GM12878 (cell line): Measurements from ENCODE around the gene SLC43A1. TPM values are rescaled to one million over a fixed set of nuclear protein-coding genes. Genes with fewer than 3 reads are reported as not detected.
A peak's percentile ranks its signal among the peaks of the same experiment; 100 is the strongest.

Experiments used
- LARP7 ChIP-seq: fragments of 450-650 bp; IDR thresholded peaks from 2 replicates; pipeline ENCODE4 v1.6.1; 2017; ENCODE audit warnings: mild to moderate bottlenecking
- MYC ChIP-seq: IDR thresholded peaks from 2 replicates; pipeline ENCODE4 v1.6.1; 2011; ENCODE audit warnings: mild to moderate bottlenecking, low read length, moderate library complexity, inconsistent platforms; ENCODE audit not compliant: insufficient read depth, insufficient replicate concordance, insufficient read length, severe bottlenecking
- PAX8 ChIP-seq: fragments of 450-650 bp; IDR thresholded peaks from 2 replicates; pipeline ENCODE4 v1.6.1; 2017; ENCODE audit warnings: mild to moderate bottlenecking, moderate library complexity
- RAD21 ChIP-seq: IDR thresholded peaks from 2 replicates; pipeline ENCODE4 v1.6.1; 2011; ENCODE audit warnings: mild to moderate bottlenecking, low read depth, low read length, moderate library complexity; ENCODE audit not compliant: insufficient read depth
- RB1 ChIP-seq: fragments of 450-650 bp; formaldehyde crosslinking; IDR thresholded peaks from 2 replicates; pipeline ENCODE4 v1.6.1; 2017; ENCODE audit warnings: mild to moderate bottlenecking, borderline replicate concordance
- SP1 ChIP-seq: IDR thresholded peaks from one replicate; pipeline ENCODE4 v1.6.1; 2011; ENCODE audit warnings: low read depth, low read length
- SREBF1 ChIP-seq: IDR thresholded peaks from 2 replicates; pipeline ENCODE4 v1.6.1; 2012; ENCODE audit warnings: mild to moderate bottlenecking, low read length
- polyA plus RNA-seq, 11 experiments: library from polyadenylated mRNA; depleted of rRNA in 4 of 11; unstranded in 6 of 11; stranded (reverse) in 5 of 11; fragments of >200 nt; fragmentation: Nextera tagmentation in 4 of 11; fragmentation: Illumina TruSeq in 1 of 11; extraction: Ambion mirVana in 4 of 11; extraction: Trizol in 1 of 11; gene quantifications; 1 replicate in 1 of 11; 2 replicates in 10 of 11; pipeline versions ENCODE4 v1.2.1 to v1.2.3, GENCODE V29; 2011 to 2016; ENCODE audit warnings: inconsistent platforms in 2 of 11, missing spikeins in 2 of 11, low read depth in 1 of 11
- total RNA-seq, 4 experiments: library from RNA; depleted of rRNA in 3 of 4; stranded (reverse); fragments of >200 nt in 3 of 4; fragmentation: Illumina TruSeq in 1 of 4; extraction: Trizol in 1 of 4; gene quantifications; 2 replicates each; pipeline versions ENCODE4 v1.2.1 to v1.2.3, GENCODE V29; 2013 to 2021
- TF ChIP-seq, protein P1 (sequence below): fragments of 450-650 bp; IDR thresholded peaks from 2 replicates; pipeline ENCODE4 v1.6.1; 2016; ENCODE audit warnings: mild to moderate bottlenecking, moderate library complexity, borderline replicate concordance
- TF ChIP-seq, protein P2 (sequence below): fragments of 450-650 bp; IDR thresholded peaks from 2 replicates; pipeline ENCODE4 v1.6.1; 2018; ENCODE audit warnings: borderline replicate concordance, mild to moderate bottlenecking; ENCODE audit not compliant: partially characterized antibody
- TF ChIP-seq, protein P3 (sequence below): IDR thresholded peaks from 2 replicates; pipeline ENCODE4 v1.6.1; 2011; ENCODE audit warnings: borderline replicate concordance, low read depth, mild to moderate bottlenecking, moderate library complexity, mixed read lengths, low read length; ENCODE audit not compliant: insufficient read depth; ENCODE audit errors: extremely low read length
- TF ChIP-seq, protein P4 (sequence below): fragments of 450-650 bp; IDR thresholded peaks from 2 replicates; pipeline ENCODE4 v1.6.1; 2016; ENCODE audit warnings: mild to moderate bottlenecking
- TF ChIP-seq, protein P5 (sequence below): IDR thresholded peaks from 2 replicates; pipeline ENCODE4 v1.6.1; 2012; ENCODE audit warnings: mild to moderate bottlenecking, low read depth, low read length

The SLC43A1 gene
- total and polyA plus RNA-seq, 10 of the 15 experiments (the other 5 are each of a cell fraction or from before 2014, with no cell fraction given), result 1.0 to 17.8 (median 12.6) TPM

DNA sequence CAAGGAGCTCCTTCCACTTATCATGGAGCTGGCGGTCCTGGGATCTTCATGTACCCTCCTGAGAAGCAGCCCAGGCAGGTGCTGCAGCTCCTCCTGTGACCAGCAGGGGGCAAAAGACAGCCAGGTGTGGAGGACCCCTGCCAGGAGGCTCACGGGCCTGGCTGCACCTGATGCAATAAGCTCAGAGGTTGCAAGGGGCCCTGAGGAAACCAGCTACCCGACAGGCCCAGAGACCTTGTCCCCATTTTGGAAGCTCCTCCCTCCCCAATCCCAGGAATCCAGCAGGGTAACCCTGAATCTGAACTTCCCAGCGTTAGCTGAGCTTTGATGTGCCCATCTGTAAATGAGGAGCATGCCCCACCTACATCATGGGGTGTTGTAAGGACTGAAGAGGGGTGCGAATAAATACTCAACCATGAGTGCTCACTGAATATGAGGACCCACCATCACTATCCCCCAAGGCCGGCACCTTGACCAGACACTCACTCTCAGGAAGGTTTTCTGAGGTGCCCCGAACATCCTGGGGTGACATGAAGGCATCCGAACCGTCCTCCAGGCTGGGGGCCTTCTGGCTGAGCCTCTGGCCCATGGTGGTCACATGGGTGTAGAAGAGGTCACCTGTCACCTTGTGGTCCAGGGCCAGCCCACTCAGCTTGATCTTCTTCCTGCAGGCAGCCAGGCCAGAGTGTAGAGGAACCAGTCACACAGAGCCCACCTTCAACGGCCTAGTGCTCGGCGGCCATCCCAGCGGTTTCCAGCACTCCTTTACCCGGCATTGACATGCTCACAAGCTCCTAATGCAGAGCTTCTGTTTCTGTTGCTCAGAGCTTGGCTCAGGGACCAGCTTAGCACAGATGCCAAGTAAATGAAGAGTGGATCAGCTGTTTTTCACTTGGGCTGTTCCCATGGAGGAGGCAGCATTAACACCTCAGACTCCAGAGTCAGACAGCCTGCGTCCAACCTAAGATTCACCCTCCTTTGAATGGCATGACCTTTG lies 21.7 kb downstream of the SLC43A1 start (continued):
- TF ChIP-seq, protein P1, sequence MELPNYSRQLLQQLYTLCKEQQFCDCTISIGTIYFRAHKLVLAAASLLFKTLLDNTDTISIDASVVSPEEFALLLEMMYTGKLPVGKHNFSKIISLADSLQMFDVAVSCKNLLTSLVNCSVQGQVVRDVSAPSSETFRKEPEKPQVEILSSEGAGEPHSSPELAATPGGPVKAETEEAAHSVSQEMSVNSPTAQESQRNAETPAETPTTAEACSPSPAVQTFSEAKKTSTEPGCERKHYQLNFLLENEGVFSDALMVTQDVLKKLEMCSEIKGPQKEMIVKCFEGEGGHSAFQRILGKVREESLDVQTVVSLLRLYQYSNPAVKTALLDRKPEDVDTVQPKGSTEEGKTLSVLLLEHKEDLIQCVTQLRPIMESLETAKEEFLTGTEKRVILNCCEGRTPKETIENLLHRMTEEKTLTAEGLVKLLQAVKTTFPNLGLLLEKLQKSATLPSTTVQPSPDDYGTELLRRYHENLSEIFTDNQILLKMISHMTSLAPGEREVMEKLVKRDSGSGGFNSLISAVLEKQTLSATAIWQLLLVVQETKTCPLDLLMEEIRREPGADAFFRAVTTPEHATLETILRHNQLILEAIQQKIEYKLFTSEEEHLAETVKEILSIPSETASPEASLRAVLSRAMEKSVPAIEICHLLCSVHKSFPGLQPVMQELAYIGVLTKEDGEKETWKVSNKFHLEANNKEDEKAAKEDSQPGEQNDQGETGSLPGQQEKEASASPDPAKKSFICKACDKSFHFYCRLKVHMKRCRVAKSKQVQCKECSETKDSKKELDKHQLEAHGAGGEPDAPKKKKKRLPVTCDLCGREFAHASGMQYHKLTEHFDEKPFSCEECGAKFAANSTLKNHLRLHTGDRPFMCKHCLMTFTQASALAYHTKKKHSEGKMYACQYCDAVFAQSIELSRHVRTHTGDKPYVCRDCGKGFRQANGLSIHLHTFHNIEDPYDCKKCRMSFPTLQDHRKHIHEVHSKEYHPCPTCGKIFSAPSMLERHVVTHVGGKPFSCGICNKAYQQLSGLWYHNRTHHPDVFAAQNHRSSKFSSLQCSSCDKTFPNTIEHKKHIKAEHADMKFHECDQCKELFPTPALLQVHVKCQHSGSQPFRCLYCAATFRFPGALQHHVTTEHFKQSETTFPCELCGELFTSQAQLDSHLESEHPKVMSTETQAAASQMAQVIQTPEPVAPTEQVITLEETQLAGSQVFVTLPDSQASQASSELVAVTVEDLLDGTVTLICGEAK, result no peak
- TF ChIP-seq RB1 (no peak), PAX8 (no peak), SP1 (no peak), LARP7 (no peak), RAD21 (peak; percentile 69), SREBF1 (no peak), MYC (no peak)
- TF ChIP-seq, protein P2, sequence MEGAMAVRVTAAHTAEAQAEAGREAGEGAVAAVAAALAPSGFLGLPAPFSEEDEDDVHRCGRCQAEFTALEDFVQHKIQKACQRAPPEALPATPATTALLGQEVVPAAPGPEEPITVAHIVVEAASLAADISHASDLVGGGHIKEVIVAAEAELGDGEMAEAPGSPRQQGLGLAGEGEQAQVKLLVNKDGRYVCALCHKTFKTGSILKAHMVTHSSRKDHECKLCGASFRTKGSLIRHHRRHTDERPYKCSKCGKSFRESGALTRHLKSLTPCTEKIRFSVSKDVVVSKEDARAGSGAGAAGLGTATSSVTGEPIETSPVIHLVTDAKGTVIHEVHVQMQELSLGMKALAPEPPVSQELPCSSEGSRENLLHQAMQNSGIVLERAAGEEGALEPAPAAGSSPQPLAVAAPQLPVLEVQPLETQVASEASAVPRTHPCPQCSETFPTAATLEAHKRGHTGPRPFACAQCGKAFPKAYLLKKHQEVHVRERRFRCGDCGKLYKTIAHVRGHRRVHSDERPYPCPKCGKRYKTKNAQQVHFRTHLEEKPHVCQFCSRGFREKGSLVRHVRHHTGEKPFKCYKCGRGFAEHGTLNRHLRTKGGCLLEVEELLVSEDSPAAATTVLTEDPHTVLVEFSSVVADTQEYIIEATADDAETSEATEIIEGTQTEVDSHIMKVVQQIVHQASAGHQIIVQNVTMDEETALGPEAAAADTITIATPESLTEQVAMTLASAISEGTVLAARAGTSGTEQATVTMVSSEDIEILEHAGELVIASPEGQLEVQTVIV, result no peak
- TF ChIP-seq, protein P3, sequence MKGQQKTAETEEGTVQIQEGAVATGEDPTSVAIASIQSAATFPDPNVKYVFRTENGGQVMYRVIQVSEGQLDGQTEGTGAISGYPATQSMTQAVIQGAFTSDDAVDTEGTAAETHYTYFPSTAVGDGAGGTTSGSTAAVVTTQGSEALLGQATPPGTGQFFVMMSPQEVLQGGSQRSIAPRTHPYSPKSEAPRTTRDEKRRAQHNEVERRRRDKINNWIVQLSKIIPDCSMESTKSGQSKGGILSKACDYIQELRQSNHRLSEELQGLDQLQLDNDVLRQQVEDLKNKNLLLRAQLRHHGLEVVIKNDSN, result no peak
- TF ChIP-seq, protein P4, sequence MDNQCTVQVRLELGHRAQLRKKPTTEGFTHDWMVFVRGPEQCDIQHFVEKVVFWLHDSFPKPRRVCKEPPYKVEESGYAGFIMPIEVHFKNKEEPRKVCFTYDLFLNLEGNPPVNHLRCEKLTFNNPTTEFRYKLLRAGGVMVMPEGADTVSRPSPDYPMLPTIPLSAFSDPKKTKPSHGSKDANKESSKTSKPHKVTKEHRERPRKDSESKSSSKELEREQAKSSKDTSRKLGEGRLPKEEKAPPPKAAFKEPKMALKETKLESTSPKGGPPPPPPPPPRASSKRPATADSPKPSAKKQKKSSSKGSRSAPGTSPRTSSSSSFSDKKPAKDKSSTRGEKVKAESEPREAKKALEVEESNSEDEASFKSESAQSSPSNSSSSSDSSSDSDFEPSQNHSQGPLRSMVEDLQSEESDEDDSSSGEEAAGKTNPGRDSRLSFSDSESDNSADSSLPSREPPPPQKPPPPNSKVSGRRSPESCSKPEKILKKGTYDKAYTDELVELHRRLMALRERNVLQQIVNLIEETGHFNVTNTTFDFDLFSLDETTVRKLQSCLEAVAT, result no peak
- TF ChIP-seq, protein P5, sequence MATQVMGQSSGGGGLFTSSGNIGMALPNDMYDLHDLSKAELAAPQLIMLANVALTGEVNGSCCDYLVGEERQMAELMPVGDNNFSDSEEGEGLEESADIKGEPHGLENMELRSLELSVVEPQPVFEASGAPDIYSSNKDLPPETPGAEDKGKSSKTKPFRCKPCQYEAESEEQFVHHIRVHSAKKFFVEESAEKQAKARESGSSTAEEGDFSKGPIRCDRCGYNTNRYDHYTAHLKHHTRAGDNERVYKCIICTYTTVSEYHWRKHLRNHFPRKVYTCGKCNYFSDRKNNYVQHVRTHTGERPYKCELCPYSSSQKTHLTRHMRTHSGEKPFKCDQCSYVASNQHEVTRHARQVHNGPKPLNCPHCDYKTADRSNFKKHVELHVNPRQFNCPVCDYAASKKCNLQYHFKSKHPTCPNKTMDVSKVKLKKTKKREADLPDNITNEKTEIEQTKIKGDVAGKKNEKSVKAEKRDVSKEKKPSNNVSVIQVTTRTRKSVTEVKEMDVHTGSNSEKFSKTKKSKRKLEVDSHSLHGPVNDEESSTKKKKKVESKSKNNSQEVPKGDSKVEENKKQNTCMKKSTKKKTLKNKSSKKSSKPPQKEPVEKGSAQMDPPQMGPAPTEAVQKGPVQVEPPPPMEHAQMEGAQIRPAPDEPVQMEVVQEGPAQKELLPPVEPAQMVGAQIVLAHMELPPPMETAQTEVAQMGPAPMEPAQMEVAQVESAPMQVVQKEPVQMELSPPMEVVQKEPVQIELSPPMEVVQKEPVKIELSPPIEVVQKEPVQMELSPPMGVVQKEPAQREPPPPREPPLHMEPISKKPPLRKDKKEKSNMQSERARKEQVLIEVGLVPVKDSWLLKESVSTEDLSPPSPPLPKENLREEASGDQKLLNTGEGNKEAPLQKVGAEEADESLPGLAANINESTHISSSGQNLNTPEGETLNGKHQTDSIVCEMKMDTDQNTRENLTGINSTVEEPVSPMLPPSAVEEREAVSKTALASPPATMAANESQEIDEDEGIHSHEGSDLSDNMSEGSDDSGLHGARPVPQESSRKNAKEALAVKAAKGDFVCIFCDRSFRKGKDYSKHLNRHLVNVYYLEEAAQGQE, result no peak
